Adipocyte (in vitro differentiated cells): ENCODE data around the gene DUOX1.

Experiments
- DNase-seq: peaks from one replicate; pipeline ENCODE4 v3.0.0-alpha.2; 2015; ENCODE audit warnings: low read depth
- H3K27me3 ChIP-seq: replicated peaks from 2 replicates; pipeline ENCODE4 v1.7.0; 2013; ENCODE audit warnings: mild to moderate bottlenecking, low read length, moderate library complexity; ENCODE audit not compliant: control insufficient read depth, insufficient read depth
- H3K36me3 ChIP-seq: 2 replicates; pipeline ENCODE4 v1.7.0; 2013; ENCODE audit warnings: low read length, mild to moderate bottlenecking, moderate library complexity; ENCODE audit not compliant: control insufficient read depth, insufficient read depth, severe bottlenecking
- H3K4me1 ChIP-seq: 2 replicates; pipeline ENCODE4 v1.7.0; 2013; ENCODE audit warnings: mild to moderate bottlenecking, low read length, moderate library complexity; ENCODE audit not compliant: control insufficient read depth, insufficient read depth
- H3K4me3 ChIP-seq: 2 replicates; pipeline ENCODE4 v1.7.0; 2013; ENCODE audit warnings: mild to moderate bottlenecking, low read length, moderate library complexity
- H3K9ac ChIP-seq: 2 replicates; pipeline ENCODE4 v1.7.0; 2013; ENCODE audit warnings: mild to moderate bottlenecking, low read length, moderate library complexity
- H3K9me3 ChIP-seq: 2 replicates; pipeline ENCODE4 v1.7.0; 2013; ENCODE audit warnings: mild to moderate bottlenecking, low read length, moderate library complexity; ENCODE audit not compliant: control insufficient read depth

Gene DUOX1

DNA sequence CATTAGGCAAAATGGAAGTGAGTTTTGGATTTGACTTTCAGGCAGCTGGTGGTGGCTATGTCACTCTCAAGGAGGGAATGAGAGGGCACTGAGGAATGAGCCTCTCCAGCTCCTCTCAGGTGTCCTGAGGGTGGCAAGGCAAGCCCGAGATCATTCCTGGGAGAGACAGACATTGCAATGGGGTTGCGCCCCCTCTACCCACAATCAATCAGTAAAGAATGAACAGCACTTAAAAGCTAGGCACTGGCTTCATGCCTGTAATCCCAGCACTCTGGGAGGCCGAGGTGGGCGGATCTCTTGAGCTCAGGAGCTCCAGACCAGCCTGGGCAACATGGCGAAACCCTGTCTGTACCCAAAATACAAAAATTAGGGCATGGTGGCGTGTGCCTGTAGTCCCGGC is 72.1 kb downstream of the DUOX1 start:
- Histone ChIP-seq H3K4me1 (peaks cover 14% of the 10 kb centered on the region), H3K9me3 (no peaks in the 10 kb centered on the region), H3K27me3 (no peaks in the 10 kb centered on the region), H3K9ac (no peak overlapping the region), H3K4me3 (no peak overlapping the region), H3K36me3 (no peaks in the 10 kb centered on the region)
- DNase-seq: no peak

DNA sequence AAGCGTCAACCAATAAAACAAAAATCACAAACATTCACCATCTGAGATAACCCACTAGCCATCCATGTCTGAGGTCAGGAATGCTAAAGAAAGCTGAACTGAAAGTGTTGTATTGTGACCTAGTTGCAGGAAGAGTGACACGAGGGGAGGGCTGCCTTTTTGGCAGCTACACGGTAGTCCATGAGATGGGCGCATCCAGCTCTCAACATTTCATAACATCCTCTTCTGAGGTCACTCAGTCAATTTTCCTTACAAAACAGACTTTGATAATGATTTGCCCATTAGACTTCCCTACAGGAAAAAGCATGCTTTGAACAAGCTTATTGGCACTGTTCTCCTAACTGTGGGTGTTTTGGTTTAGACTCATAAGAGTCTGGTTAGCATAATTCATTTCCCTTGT is 73.4 kb downstream of the DUOX1 start:
- H3K9ac ChIP-seq: no peak overlapping the region
- H3K36me3 ChIP-seq: no peaks in the 10 kb centered on the region
- no peak overlapping the region for H3K4me3 ChIP-seq
- H3K27me3 ChIP-seq: peaks cover 3% of the 10 kb centered on the region
- H3K4me1 ChIP-seq: peaks cover 14% of the 10 kb centered on the region
- no peak for DNase-seq
- H3K9me3 ChIP-seq: no peaks in the 10 kb centered on the region

DNA sequence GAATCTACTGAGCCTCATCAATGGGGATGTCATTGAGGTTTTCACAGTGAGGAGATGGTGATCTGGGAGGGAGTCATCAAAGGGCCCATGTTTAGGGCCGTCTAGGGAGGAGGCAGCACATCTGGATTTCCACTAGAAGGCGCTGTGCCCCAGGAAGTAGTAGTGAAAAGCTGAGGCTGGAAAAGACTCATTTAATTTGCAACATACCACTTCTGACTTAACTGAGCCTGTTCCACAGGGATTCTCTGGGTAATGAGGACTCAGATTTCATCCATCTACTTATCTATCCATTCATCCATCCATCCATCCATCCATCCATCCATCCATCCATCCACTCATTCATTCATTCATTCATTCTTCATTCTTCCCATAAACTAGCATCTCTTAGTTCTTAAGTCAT is 75.4 kb downstream of the DUOX1 start:
- Histone ChIP-seq H3K9me3 (no peaks in the 10 kb centered on the region), H3K9ac (no peak overlapping the region), H3K27me3 (peaks cover 9% of the 10 kb centered on the region), H3K4me3 (no peak overlapping the region), H3K36me3 (no peaks in the 10 kb centered on the region), H3K4me1 (peaks cover 6% of the 10 kb centered on the region)
- DNase-seq: peak; percentile 59

DNA sequence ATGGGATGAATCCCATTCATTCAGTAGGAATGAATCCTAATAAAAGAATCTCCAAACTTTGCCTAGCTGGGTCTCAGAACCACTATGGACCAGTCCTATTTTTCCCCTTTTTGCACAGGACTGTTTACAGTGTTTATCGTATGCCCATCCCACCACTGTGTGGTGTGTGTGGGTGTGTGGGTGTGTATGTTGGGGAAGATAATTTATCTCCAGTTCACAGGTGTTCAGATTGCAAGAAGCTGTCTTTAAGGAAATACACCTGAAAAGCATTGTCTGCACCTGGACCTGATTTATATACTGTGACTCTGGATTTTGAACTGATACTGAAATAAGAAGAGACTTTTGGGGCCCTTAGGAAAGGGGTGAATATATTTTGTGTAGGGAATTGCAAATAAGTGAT is 82.7 kb downstream of the DUOX1 start:
- no peak overlapping the region for H3K9ac ChIP-seq
- DNase-seq: no peak
- H3K36me3 ChIP-seq: no peaks in the 10 kb centered on the region
- H3K4me3 ChIP-seq: no peak overlapping the region
- H3K27me3 ChIP-seq: peaks cover 14% of the 10 kb centered on the region
- no peaks in the 10 kb centered on the region for H3K9me3 ChIP-seq
- no peaks in the 10 kb centered on the region for H3K4me1 ChIP-seq
